ENCODE results near the gene KLF1.

Gene KLF1

DNA sequence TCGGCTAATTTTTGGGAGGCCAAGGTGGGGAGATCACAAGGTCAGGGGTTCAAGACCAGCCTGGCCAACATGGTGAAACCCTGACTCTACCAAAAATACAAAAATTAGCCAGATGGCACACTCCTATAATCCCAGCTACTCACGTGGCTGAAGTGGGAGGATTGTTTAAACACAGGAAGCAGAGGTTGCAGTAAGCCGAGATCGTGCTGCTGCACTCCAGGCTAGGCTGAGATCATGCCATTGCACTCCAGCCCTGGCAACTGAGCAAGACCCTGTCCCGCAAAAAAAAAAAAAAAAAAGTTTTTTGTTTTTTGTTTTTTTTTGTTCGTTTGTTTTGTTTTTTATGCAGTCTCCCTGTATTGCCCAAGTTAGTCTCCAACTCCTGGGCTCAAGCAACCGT lies 27.5 kb downstream of the KLF1 start (continued):
- TF ChIP-seq, protein P1, sequence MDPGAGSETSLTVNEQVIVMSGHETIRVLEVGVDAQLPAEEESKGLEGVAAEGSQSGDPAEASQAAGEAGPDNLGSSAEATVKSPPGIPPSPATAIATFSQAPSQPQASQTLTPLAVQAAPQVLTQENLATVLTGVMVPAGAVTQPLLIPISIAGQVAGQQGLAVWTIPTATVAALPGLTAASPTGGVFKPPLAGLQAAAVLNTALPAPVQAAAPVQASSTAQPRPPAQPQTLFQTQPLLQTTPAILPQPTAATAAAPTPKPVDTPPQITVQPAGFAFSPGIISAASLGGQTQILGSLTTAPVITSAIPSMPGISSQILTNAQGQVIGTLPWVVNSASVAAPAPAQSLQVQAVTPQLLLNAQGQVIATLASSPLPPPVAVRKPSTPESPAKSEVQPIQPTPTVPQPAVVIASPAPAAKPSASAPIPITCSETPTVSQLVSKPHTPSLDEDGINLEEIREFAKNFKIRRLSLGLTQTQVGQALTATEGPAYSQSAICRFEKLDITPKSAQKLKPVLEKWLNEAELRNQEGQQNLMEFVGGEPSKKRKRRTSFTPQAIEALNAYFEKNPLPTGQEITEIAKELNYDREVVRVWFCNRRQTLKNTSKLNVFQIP (CRISPR knock-in tag; IDR thresholded peaks at IDR 0.05; ENCODE audit: borderline replicate concordance, low read depth) = no peak
- TF ChIP-seq SNAI2 (CRISPR knock-in tag; IDR thresholded peaks at IDR 0.05) (no peak), TCF4 (CRISPR knock-in tag; IDR thresholded peaks at IDR 0.05; ENCODE audit: borderline replicate concordance) (no peak)

DNA sequence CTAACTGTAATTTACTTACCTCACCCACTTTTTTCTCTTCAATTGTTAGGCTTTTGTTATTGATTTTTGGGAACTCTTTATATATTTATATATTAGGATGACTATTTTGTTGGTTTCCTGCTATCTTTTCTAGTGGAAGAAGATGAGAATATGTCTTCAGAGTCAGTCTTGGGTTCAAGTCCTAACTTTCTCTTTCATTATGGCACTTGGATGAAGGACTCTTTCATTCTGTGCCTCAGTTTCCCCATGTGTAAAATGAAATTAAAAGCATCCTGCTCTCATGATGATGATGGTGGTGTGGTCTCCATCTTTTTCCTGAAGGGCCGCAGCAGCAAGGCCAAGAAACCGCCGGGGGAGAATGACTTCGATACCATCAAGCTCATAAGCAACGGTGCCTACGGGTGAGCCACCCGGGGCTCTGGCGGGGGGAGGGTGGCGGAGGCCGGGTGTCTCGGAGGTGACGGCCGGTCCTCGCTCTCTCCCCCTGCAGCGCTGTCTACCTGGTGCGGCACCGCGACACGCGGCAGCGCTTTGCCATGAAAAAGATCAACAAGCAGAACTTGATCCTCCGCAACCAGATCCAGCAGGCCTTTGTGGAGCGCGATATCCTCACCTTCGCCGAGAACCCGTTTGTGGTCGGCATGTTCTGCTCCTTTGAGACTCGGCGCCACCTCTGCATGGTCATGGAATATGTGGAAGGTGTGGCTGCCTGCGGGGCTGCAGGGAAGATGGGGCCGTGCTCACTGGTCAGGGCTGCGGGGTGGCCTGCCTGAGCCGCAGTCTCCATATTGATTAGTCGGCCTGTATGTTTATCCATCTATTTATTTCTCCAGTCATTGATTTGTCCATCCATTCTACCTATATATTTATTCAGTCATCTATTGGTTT lies 28.7 kb downstream of the KLF1 start:
- TF ChIP-seq ZNF70 (CRISPR knock-in tag; IDR thresholded peaks at IDR 0.05) (no peak), GLIS3 (CRISPR knock-in tag; IDR thresholded peaks at IDR 0.05) (no peak), ESRRG (CRISPR knock-in tag; IDR thresholded peaks at IDR 0.05) (no peak), ZNF565 (CRISPR knock-in tag; conservative IDR thresholded peaks at IDR 0.05; ENCODE audit: low read depth) (no peak), TOX (CRISPR knock-in tag; IDR thresholded peaks at IDR 0.05; ENCODE audit: borderline replicate concordance) (no peak), ZFP30 (CRISPR knock-in tag; IDR thresholded peaks at IDR 0.05) (no peak), OSR1 (CRISPR knock-in tag; IDR thresholded peaks at IDR 0.05) (no peak), ZFP3 (CRISPR knock-in tag; IDR thresholded peaks at IDR 0.05) (no peak), ZC3H10 (CRISPR knock-in tag; IDR thresholded peaks at IDR 0.05) (no peak)
- TF ChIP-seq, protein P2, sequence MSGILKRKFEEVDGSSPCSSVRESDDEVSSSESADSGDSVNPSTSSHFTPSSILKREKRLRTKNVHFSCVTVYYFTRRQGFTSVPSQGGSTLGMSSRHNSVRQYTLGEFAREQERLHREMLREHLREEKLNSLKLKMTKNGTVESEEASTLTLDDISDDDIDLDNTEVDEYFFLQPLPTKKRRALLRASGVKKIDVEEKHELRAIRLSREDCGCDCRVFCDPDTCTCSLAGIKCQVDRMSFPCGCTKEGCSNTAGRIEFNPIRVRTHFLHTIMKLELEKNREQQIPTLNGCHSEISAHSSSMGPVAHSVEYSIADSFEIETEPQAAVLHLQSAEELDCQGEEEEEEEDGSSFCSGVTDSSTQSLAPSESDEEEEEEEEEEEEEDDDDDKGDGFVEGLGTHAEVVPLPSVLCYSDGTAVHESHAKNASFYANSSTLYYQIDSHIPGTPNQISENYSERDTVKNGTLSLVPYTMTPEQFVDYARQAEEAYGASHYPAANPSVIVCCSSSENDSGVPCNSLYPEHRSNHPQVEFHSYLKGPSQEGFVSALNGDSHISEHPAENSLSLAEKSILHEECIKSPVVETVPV (CRISPR knock-in tag; IDR thresholded peaks at IDR 0.05) = no peak
- ATAC-seq = no peak

DNA sequence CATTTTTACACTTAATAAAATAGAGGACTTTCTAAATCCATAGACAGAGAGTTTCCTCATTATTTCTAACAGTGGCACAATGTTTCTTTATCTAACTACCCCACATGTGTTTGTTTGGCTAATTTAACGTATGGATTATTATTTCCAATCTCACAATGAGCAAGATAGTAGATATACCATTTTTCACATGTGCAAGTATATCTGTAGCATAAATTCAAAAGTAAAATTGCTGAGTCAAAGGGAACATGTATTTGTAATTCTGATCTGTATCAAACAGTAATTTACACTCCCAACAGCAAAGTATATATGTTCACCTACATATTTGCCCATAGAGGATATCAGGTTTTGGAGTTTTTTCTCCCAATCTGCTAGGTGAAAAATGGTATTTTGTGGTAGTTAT lies 30.3 kb downstream of the KLF1 start:
- no peak for ATAC-seq
- TF ChIP-seq, protein P3, sequence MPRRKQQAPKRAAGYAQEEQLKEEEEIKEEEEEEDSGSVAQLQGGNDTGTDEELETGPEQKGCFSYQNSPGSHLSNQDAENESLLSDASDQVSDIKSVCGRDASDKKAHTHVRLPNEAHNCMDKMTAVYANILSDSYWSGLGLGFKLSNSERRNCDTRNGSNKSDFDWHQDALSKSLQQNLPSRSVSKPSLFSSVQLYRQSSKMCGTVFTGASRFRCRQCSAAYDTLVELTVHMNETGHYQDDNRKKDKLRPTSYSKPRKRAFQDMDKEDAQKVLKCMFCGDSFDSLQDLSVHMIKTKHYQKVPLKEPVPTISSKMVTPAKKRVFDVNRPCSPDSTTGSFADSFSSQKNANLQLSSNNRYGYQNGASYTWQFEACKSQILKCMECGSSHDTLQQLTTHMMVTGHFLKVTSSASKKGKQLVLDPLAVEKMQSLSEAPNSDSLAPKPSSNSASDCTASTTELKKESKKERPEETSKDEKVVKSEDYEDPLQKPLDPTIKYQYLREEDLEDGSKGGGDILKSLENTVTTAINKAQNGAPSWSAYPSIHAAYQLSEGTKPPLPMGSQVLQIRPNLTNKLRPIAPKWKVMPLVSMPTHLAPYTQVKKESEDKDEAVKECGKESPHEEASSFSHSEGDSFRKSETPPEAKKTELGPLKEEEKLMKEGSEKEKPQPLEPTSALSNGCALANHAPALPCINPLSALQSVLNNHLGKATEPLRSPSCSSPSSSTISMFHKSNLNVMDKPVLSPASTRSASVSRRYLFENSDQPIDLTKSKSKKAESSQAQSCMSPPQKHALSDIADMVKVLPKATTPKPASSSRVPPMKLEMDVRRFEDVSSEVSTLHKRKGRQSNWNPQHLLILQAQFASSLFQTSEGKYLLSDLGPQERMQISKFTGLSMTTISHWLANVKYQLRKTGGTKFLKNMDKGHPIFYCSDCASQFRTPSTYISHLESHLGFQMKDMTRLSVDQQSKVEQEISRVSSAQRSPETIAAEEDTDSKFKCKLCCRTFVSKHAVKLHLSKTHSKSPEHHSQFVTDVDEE (CRISPR knock-in tag; IDR thresholded peaks at IDR 0.05) = no peak
- no peak for TF ChIP-seq TCF4 (CRISPR knock-in tag; IDR thresholded peaks at IDR 0.05; ENCODE audit: borderline replicate concordance)
- TF ChIP-seq BACH2 (CRISPR knock-in tag; IDR thresholded peaks at IDR 0.05; ENCODE audit: borderline replicate concordance) = no peak
- TF ChIP-seq CSDC2 (CRISPR knock-in tag; IDR thresholded peaks at IDR 0.05) = no peak
- no peak for TF ChIP-seq ZNF565 (CRISPR knock-in tag; conservative IDR thresholded peaks at IDR 0.05; ENCODE audit: low read depth)
- TF ChIP-seq GLIS3 (CRISPR knock-in tag; IDR thresholded peaks at IDR 0.05) = no peak
- TF ChIP-seq ESRRG (CRISPR knock-in tag; IDR thresholded peaks at IDR 0.05) = no peak
- TF ChIP-seq, protein P4, sequence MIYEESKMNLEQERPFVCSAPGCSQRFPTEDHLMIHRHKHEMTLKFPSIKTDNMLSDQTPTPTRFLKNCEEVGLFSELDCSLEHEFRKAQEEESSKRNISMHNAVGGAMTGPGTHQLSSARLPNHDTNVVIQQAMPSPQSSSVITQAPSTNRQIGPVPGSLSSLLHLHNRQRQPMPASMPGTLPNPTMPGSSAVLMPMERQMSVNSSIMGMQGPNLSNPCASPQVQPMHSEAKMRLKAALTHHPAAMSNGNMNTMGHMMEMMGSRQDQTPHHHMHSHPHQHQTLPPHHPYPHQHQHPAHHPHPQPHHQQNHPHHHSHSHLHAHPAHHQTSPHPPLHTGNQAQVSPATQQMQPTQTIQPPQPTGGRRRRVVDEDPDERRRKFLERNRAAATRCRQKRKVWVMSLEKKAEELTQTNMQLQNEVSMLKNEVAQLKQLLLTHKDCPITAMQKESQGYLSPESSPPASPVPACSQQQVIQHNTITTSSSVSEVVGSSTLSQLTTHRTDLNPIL (CRISPR knock-in tag; IDR thresholded peaks at IDR 0.05; ENCODE audit: low read depth) = no peak
- TF ChIP-seq, protein P1 (CRISPR knock-in tag; IDR thresholded peaks at IDR 0.05; ENCODE audit: borderline replicate concordance, low read depth) = no peak
- TF ChIP-seq SNAI2 (CRISPR knock-in tag; IDR thresholded peaks at IDR 0.05) = no peak
- TF ChIP-seq ISL1 (CRISPR knock-in tag; IDR thresholded peaks at IDR 0.05) = no peak
- TF ChIP-seq PPARA (CRISPR knock-in tag; IDR thresholded peaks at IDR 0.05; ENCODE audit: borderline replicate concordance) = no peak
